Panc1 (cell line): ENCODE data around the gene TARS1.

Source experiments
- CTCF ChIP-seq: fragments of 450-650 bp; IDR thresholded peaks from 2 replicates; pipeline ENCODE4 v1.5.1; 2017; ENCODE audit warnings: mild to moderate bottlenecking
- POLR2AphosphoS5 ChIP-seq: IDR thresholded peaks from 2 replicates; pipeline ENCODE4 v1.6.1; 2012; ENCODE audit warnings: mild to moderate bottlenecking, low read depth, low read length, moderate library complexity
- REST ChIP-seq, 2 experiments: IDR thresholded peaks; 2 replicates each; pipeline ENCODE4 v1.6.1; 2011 to 2012; ENCODE audit warnings: low read depth in 2 of 2, control low read depth in 1 of 2, low read length in 1 of 2, mild to moderate bottlenecking in 1 of 2, moderate library complexity in 1 of 2; ENCODE audit not compliant: insufficient read depth in 1 of 2
- SIN3A ChIP-seq: IDR thresholded peaks from 2 replicates; pipeline ENCODE4 v1.6.1; 2012; ENCODE audit warnings: low read depth, mild to moderate bottlenecking, low read length, moderate library complexity, borderline replicate concordance; ENCODE audit not compliant: insufficient read depth
- TCF7L2 ChIP-seq: IDR thresholded peaks from 2 replicates; pipeline ENCODE4 v1.6.1; 2011; ENCODE audit warnings: mild to moderate bottlenecking, low read depth, low read length, inconsistent platforms

DNA sequence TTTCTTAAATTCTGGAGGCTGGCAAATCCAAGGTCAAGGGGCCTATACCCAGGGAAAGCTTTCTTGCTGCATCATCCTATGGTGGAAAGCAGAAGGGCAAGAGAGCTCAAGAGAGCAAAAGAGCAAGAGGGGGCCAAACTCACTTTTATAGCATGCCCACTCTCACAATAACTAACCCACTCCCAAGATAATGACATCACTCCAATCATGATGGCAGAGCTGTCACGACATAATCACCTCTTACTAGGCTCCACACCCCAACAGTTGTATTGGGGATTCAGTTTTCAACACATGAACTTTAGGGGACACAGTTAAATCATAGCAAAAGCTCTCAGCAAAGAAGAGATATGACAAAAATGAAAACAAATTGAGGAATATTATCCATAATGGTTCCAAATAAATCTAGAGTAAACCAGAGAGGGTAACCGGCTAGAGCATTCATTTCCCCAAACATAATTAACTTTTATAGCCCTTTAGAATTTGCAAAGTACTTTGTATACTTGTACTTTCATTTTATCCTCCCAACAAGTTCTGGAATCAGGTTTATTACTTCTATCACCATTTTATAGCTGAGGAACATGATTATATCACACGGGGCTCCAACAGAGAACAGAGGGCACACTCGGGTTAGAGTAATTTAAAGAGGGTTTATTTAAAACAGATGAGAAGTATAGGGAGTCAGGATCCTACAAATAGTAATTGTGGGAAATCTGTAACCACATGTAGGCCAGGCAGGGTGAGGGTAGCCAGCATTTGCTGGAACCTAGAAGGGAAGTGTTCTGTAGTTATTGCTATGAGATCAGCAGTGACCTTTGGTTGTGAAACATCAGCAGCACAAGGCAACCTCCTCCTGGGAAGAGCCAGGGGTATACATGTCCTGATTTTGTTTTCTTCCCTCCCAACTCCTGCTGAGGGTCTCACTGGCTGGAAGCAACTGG, 7.2 kb upstream of the TARS1 start:
- TF ChIP-seq POLR2AphosphoS5: no peak
- TF ChIP-seq CTCF: no peak
- no peak for TF ChIP-seq REST (IDR thresholded peaks at IDR 0.05; ENCODE audit: insufficient read depth in 1 of 2, low read depth in 2 of 2, low read length in 1 of 2)
- TF ChIP-seq SIN3A: no peak
- TF ChIP-seq TCF7L2: no peak
